Stimulated activated CD4-positive, alpha-beta T cell treated with anti-CD3 and anti-CD28 coated beads, Interleukin-2, amount 100 ng/mL, for 48 hours (primary cell): Measurements from ENCODE around the gene SYT7.
A peak's percentile ranks its signal among the peaks of the same experiment; 100 is the strongest.

Experiments
- DNase-seq, 2 donors: peaks; one replicate each; pipeline ENCODE4 v3.0.0-alpha.2; 2020

SYT7 gene

GRCh38 chr11:61607920-61608599 is 27.2 kb upstream of the SYT7 start:
- DNase-seq = no peak

- no peak for DNase-seq
Measured at GRCh38 chr11:61607426-61607825, 26.6 kb upstream of the SYT7 start.

GRCh38 chr11:61603667-61604066 is 22.8 kb upstream of the SYT7 start:
- DNase-seq = no peak

GRCh38 chr11:61602775-61603569 is 22.1 kb upstream of the SYT7 start:
- no peak for DNase-seq

- no peak for DNase-seq
Measured at GRCh38 chr11:61601512-61601911, 20.6 kb upstream of the SYT7 start.

- no peak for DNase-seq
Measured at GRCh38 chr11:61599968-61600710, 19.3 kb upstream of the SYT7 start.

GRCh38 chr11:61598886-61599868 is 18.3 kb upstream of the SYT7 start:
- DNase-seq = no peak

- DNase-seq = no peak
Measured at GRCh38 chr11:61598374-61598773, 17.5 kb upstream of the SYT7 start.

- no peak for DNase-seq
Measured at GRCh38 chr11:61596990-61597389, 16.1 kb upstream of the SYT7 start.

- no peak for DNase-seq
Measured at GRCh38 chr11:61596542-61596941, 15.7 kb upstream of the SYT7 start.

- no peak for DNase-seq
Measured at GRCh38 chr11:61594907-61595257, 14.0 kb upstream of the SYT7 start.

- no peak for DNase-seq
Measured at GRCh38 chr11:61593151-61593550, 12.3 kb upstream of the SYT7 start.

- DNase-seq = no peak
Measured at GRCh38 chr11:61592176-61592575, 11.3 kb upstream of the SYT7 start.

GRCh38 chr11:61589961-61590360 is 9.1 kb upstream of the SYT7 start:
- DNase-seq = no peak

- no peak for DNase-seq
Measured at GRCh38 chr11:61588728-61589191, 7.9 kb upstream of the SYT7 start.

- DNase-seq = peak; percentile 64 to 69
Measured at GRCh38 chr11:61587951-61588727, 7.3 kb upstream of the SYT7 start.

GRCh38 chr11:61587541-61587941 is 6.7 kb upstream of the SYT7 start:
- DNase-seq = no peak

GRCh38 chr11:61586792-61587430 is 6.0 kb upstream of the SYT7 start:
- no peak for DNase-seq

GRCh38 chr11:61585115-61585514 is 4.2 kb upstream of the SYT7 start:
- DNase-seq = no peak

- DNase-seq = no peak
Measured at GRCh38 chr11:61581931-61582330, 1.1 kb upstream of the SYT7 start.

GRCh38 chr11:61580271-61580888 is 496 bp downstream of the SYT7 start:
- peak in 1 of 2 donors; percentile 2 for DNase-seq
